Measurements from ENCODE around the gene RRAS2.

The RRAS2 gene

DNA sequence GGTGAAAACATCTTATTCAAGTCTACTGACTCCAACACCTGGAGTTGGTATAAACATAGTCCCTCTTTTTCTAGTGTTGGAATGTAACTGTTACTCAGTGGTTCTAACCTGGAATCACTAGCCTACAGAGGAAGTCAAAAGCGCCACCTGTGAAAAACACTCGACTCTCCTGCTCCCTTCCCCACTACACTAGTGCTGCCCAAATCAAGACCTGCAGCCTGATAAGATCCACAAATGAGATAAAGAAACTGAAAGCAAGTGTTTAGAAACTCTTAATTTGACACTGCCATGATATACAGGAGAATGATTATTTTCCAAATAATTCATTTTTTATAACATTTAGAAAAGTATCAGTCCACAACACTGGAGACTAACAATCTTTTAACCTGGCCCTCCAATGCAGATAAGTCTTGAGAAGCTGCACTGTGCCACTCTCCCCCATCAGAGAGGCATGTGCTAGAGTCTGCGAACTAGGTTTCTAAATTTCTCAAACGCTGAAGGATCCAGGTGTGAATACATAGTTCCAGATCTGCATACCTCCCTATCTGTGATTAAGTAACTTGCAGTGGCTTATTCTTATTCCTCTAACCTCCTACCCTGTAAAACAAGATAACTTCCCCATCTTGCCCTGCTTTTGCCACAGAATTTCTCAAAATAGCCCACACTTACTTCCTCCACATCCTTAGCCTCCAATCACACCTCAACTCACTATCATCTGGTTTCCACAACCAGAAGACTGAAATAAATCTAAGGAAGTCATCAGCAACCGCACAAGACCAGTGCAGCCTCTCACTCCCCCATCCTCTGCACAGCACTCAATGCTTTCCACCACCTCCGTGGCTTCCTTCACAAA, 88.1 kb downstream of the RRAS2 start:
- TF ChIP-seq, protein P1, sequence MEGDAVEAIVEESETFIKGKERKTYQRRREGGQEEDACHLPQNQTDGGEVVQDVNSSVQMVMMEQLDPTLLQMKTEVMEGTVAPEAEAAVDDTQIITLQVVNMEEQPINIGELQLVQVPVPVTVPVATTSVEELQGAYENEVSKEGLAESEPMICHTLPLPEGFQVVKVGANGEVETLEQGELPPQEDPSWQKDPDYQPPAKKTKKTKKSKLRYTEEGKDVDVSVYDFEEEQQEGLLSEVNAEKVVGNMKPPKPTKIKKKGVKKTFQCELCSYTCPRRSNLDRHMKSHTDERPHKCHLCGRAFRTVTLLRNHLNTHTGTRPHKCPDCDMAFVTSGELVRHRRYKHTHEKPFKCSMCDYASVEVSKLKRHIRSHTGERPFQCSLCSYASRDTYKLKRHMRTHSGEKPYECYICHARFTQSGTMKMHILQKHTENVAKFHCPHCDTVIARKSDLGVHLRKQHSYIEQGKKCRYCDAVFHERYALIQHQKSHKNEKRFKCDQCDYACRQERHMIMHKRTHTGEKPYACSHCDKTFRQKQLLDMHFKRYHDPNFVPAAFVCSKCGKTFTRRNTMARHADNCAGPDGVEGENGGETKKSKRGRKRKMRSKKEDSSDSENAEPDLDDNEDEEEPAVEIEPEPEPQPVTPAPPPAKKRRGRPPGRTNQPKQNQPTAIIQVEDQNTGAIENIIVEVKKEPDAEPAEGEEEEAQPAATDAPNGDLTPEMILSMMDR (IDR thresholded peaks at IDR 0.05; ENCODE audit: control insufficient read depth, extremely low read depth, insufficient read depth) = no peak
- no peak for DNase-seq (ENCODE audit: low read depth)

DNA sequence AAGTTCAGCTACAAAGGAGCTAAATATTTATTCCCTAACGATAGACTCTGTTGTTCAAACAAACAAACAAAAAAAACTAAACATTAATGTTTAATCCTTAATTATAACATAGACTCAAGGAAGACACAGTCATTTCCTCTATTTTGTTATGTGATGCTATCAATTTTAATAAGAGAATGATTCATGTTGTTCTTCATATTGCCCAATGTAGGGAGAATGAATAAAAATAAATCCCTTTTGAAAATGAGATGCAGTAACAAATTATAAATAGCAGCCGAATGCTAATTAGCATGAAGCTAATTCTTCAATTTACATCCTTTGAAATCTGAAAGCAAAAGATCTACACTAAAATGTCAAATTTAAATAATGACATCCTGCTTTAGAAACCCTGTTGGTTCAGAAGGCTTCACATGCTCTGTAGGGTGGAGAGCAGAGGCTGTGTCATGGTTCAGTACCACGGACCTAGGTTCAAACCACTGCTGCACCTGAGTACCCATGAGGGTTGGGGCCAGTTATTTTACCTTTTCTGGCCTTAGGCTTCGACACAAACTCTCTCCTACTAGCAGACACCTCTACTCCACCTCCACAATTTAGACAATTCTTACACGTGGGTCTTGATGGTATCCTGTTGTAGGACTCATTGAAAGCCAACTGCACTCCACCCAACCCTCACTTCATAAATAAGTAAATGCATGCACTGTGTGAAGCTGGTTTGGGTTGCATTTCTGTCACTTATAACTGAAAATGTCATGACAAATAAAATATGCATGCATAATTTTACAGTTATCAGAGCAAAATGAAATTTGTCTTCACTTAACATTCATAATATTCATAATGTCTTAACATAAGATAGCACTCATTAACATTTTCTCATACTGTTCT, 89.0 kb downstream of the RRAS2 start:
- no peak for DNase-seq (ENCODE audit: low read depth)
- TF ChIP-seq, protein P1 (IDR thresholded peaks at IDR 0.05; ENCODE audit: control insufficient read depth, extremely low read depth, insufficient read depth) = no peak
- no peak overlapping the region for H3K4me3 ChIP-seq (ENCODE audit: low read depth, low read length)

More for the DNA sequence above, 88.1 kb downstream of the RRAS2 start:
- no peak overlapping the region for H3K4me3 ChIP-seq (ENCODE audit: low read depth, low read length)

DNA sequence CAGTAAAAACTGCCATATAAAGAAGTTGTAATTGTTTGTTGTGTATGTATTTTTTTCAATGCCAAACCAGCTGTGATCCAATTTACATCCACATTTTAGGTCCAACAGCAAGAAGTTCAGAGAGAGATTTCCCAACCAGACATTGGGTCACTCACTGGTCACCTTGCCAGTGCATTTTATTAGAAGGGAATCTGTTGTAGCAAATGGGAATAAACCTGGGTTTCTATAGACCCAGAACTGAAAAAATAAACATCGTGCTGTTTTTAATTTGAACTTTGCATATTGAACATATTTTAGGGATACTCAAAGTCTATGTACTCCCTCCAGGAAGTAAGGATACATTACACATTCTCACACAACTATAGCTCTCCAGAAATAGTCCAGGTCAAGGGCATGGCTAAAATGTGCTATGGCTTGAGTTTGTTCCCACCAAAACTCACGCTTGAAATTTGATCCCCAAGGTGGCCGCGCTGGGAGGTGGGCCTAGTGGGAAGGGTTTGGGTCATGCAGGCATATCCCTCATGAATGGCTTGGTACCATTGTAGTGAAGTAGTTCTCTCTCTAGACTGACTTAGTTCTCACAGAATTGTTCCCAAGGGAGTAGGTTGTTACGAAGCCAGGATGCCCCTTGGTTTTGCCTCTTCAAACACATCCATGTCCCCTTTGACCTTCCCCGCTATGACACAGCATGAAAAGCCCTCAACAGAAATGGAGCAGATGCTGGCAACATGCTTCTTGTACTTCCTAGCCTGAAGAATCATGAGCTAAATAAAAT, 90.9 kb downstream of the RRAS2 start:
- no peak overlapping the region for H3K4me3 ChIP-seq (ENCODE audit: low read depth, low read length)
- no peak for DNase-seq (ENCODE audit: low read depth)
- TF ChIP-seq, protein P1 (IDR thresholded peaks at IDR 0.05; ENCODE audit: control insufficient read depth, extremely low read depth, insufficient read depth) = no peak

DNA sequence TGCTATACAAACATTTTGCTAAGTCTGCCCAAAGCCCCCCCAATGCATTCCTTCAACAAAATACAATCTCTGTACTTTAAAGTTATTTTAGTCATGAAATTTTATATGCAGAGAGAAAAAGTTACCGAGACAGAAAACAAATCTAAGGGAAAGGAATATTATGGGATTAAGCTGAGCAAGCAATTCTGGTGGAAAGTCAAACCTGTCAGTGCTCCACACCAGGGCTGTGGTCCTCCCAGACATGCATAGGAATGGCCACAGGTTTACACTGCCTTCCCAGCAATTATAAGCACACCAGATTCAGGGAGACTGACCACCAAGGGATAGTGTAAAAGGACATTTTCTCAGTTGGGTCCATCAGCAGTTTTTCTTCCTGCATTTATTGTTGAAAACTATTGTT, 92.4 kb downstream of the RRAS2 start:
- H3K4me3 ChIP-seq (ENCODE audit: low read depth, low read length) = no peak overlapping the region
- TF ChIP-seq, protein P1 (IDR thresholded peaks at IDR 0.05; ENCODE audit: control insufficient read depth, extremely low read depth, insufficient read depth) = no peak
- no peak for DNase-seq (ENCODE audit: low read depth)

DNA sequence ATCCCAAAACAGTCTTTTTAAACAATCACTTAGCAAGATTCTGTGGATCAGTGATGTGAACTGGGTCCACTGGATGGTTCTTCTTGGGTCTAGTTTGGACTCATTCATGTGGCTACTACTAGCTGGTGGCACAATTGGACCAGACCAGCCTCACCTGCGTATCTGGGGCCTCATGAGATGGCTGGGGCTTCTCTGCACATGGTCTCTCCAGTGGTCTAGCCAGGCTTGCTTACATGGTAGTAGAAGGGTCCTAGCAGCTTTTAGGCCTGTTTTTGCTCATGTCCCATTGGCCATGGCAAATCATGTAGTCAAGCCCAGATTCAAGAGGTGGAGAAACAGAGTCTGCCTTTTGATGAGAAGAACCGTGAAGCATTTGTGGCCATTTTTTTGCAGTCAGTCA, 94.0 kb downstream of the RRAS2 start:
- DNase-seq (ENCODE audit: low read depth) = no peak
- TF ChIP-seq, protein P1 (IDR thresholded peaks at IDR 0.05; ENCODE audit: control insufficient read depth, extremely low read depth, insufficient read depth) = no peak
- H3K4me3 ChIP-seq (ENCODE audit: low read depth, low read length) = no peak overlapping the region

DNA sequence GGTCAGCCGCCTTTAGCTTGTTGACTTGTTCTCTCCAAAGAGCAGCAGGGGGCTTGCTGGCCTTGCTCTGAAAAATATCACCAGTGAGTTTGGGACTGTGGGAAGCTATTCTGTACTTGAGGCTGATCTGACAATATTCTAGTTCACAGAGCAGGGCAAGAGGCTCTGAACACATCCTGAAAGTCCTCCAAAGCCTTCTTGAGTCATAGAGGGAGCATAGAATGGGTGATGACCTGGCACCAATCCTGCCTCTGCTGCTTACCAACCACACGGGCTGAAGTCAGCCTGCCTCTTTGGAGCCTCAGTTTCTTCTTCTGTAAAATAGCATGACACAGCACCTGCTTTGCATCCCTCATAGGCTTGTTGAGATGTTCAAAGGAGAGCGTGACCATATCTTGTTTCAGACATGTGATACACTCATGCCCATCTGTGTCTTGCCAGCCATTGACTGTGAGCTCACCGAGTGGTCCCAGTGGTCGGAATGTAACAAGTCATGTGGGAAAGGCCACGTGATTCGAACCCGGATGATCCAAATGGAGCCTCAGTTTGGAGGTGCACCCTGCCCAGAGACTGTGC, 96.6 kb downstream of the RRAS2 start:
- TF ChIP-seq, protein P1 (IDR thresholded peaks at IDR 0.05; ENCODE audit: control insufficient read depth, extremely low read depth, insufficient read depth) = no peak
- no peak for DNase-seq (ENCODE audit: low read depth)
- H3K4me3 ChIP-seq (ENCODE audit: low read depth, low read length) = no peak overlapping the region

All from LNCaP clone FGC (cell line).